Measurements from ENCODE around the gene SLC30A3. TPM values are rescaled to one million over a fixed set of nuclear protein-coding genes. Genes with fewer than 3 reads are reported as not detected.
"Not testable (repeated sequence)": the region's sequence is repeated elsewhere in the genome, so short reads cannot be mapped to it uniquely, and the experiment has no call there.

Gene SLC30A3
- total RNA-seq, 1 donor from 2014 or later, result 9.4 TPM

DNA sequence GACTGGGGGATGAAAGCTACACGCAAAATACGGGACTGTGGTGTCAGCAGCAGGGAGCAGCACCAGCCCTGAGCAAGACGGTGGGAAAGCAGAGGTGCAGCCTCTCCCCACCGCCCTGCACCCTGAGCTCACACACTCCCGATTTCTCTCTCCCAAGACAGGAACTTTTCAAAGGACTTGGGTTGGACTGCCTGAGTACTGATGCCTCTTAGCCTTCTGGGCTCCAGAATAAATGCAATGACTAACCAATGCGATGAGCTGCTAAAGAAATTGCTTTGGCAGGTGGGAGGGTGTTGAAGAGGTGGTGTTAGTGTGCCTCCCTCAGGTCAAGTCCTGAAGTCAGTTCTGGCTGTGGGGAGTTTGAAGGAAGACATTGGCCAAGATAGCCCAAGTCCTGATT lies 29.0 kb upstream of the SLC30A3 start:
- intact Hi-C loops (cut with micrococcal nuclease), result no loop called here
- ATAC-seq (peak; percentile 27), DNase-seq (no peak)

DNA sequence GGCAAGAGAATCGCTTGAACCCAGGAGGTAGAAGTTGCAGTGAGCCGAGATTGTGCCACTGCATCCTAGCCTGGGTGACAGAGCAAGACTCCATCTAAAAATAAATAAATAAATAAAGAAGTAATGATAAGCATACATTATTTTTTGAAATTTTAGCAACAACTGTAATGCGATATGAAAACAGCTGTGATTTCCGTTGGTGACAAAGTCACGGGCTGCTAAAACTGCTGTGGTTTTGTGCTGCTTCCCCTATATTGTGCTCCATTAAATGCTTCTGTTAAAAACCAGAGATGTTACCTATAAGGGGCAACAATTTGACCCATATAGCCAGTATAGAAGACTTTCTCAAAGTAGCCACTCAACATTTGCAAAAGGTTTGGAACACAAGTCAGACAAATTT lies 27.7 kb upstream of the SLC30A3 start:
- intact Hi-C loops (cut with micrococcal nuclease), result no loop called here
- DNase-seq (no peak), ATAC-seq (no peak)

DNA sequence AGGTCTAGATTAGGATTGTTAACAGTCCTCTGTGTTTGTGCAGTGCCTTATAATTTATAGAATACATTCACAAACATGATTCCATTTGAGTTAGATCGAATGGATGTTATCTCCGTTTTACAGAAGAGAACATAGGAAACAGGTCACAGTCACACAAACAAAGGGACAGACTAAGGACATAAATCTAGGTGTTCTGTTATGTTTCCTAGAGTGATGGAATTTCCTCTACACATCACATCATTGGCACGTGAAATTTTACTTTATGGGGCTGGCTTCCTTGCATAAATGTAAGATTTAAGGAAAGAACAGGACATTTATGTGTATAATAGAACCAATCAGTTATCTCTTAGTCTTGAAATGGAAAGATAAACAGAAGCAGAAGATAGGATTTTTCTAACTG lies 25.8 kb upstream of the SLC30A3 start:
- ATAC-seq (no peak), DNase-seq (no peak)
- intact Hi-C loops (cut with micrococcal nuclease), result loop anchor here (10.0 kb wide), 1 partner anchor 194 kb away; no protein-coding TSS in a partner anchor

DNA sequence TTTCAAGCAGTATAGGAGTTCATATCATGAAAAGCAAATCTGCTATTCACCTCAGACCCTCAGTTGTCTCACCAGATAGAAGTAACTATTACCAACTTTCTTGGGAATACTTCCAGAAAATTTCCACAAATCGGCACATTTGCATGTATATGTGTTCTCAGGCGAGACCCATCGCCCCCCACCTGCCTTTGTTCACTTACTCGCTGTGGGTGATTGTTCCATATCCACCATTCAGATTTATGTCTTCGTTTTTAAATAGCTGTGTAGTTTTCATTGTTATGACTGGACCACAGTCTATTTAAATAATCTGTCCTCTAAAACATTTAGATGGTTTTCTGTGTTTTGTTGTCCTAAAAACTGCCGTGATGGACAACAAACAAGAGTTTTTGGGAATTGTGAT lies 22.6 kb upstream of the SLC30A3 start:
- DNase-seq (no peak), ATAC-seq (no peak)
- intact Hi-C loops (cut with micrococcal nuclease), result loop anchor here (10.0 kb wide), 1 partner anchor 191 kb away; no protein-coding TSS in a partner anchor

DNA sequence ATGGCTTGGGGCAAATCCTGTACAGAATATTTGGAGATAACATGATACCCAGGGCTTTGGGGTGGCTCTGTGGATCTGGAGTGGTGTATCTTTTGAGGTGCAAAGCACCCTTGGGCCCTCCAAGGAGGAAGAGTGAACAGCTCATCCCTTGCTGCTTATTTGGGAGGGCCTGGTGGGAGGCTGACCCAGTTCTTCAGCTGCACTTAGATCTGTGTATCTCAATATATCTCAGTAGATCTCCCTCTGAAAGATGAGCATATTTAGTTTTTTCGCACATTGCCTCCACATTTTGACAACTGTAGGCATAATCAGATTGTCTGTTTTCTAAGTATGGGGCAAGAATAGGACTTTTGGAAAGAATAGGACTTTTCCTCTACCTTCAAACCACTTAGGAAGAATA lies 22.1 kb upstream of the SLC30A3 start:
- intact Hi-C loops (cut with micrococcal nuclease), result loop anchor here (10.0 kb wide), 1 partner anchor 190 kb away; no protein-coding TSS in a partner anchor
- DNase-seq (no peak), ATAC-seq (no peak)

DNA sequence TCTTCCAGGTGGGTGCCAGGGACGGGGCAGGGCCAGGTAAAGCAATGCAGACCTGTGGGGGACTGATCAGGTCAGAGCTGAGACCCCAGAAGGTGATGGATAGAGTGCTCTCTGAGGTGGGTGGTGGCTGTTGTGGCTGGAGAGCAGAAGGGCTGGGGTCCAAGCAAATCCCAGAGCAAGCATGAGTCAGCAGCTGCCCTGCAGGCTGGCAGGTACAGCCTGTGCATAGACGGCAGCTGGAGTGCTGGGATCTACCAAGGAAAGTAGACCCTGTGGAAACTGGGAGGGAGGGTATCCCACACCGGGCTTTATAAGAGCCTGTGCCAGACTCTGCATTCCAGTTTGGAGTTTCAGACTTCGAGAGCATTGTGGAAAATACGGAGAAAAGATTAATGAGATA lies 20.0 kb upstream of the SLC30A3 start:
- intact Hi-C loops (cut with micrococcal nuclease), result loop anchor here (10.0 kb wide), 1 partner anchor 188 kb away; no protein-coding TSS in a partner anchor
- DNase-seq (peak; percentile 51), ATAC-seq (peak; percentile 73)

DNA sequence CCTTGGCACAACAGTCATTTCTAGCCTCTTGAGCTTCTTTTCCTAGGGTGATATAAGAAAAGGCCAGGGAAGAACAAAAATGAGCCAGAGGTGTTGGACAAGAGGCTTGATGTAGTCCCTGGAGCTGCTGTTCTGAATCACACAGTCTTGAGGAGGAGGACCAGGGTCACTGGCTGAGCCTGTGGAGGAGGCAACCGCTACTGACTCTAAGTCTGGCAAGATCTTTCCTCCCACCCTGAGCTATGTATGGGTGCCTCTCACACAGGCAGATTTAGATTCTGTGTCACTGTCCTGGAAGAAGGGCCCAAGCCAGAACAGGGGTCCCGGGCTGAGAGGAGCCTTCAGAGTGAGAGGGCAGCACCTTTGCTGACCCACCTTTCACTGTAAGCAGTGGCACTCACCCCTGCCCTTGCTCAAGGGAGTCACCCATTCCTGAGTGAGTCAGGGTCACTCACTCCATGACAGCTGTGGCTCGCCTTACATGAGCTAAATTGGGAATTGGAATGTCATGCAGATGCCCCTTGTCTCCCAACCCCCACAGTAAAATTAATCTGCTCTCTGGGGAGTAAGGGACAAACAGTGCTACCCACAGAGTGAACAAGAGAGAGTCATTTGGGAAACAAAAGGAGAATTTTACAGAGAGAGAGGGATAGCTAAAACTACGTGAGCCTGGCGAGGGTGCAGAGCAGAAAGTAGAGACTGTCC lies 19.2 kb upstream of the SLC30A3 start, which contains the start of gene TRIM54:
TSS of gene TRIM54 (plus strand) at position 575 of the 705 bp plus-strand sequence. CDS start 303 bp downstream, outside the sequence.
- intact Hi-C loops (cut with micrococcal nuclease), result loop anchor here (10.0 kb wide), 1 partner anchor 187 kb away; no protein-coding TSS in a partner anchor
- DNase-seq (peak; percentile 59), ATAC-seq (peak; percentile 87)

DNA sequence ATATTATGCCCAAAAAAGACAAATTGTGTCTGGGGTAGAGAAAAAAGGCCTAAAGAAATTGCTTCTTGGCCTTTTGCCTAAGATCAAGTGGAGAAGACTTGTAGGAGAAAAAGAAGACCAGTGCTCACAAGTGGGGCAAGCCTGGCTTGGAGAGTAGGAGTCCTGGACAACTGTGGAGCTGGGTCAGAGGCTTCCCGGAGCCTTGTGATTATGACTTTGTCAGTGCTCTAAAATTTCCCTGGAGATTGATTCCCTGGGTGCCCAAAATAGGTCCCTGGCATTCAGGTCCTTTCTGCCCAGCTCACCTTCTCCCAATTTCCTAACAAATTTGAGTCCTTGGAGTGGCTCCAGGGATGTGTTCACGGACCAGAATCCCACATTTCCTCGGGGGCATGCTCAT lies 18.6 kb upstream of the SLC30A3 start:
- ATAC-seq, result peak; percentile 52

DNA sequence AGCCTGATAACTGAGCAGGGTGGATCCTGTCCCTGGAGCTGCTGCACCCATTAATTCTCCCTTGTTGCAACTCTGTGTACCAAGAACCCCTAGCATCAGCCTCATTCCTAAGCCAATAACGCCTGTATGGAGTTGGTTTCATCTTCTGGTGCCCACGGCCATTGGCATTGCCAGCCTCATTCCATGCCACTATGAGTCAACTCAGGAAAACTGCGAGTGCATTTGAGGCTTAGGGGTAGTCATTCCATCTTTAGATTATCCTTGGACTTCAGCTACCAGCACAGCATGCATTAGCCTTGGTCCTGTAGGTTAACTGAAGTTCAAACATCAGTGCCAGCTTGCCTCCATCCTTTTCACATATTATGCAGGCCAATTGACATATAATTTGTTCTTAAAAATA lies 18.0 kb upstream of the SLC30A3 start:
- DNase-seq (no peak), ATAC-seq (no peak)
- intact Hi-C loops (cut with micrococcal nuclease), result loop anchor here (10.0 kb wide), 1 partner anchor 186 kb away; no protein-coding TSS in a partner anchor

More for the DNA sequence above, 18.6 kb upstream of the SLC30A3 start:
- DNase-seq, result no peak
- intact Hi-C loops (cut with micrococcal nuclease), result loop anchor here (10.0 kb wide), 1 partner anchor 187 kb away; no protein-coding TSS in a partner anchor

DNA sequence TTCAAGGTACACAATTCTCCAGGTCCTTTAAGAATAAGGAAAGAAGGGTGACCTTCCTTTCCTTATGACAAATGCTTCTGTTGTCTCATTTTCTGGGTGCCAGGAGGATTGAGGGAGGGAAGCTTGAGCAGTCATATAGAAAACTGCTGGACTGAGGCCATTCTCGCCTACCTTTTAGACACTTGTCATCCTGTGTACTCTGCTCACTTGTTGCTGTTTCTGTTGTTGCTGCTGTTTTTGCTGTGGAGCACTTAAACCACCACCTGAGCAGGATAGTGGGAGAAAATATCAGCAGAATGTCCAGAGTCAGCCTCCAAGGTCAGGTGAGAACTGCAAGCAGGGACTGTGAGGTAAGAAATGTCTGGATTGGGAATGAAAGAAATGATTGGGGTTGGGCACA lies 15.2 kb upstream of the SLC30A3 start:
- ATAC-seq (no peak), DNase-seq (no peak)
- intact Hi-C loops (cut with micrococcal nuclease), result no loop called here

DNA sequence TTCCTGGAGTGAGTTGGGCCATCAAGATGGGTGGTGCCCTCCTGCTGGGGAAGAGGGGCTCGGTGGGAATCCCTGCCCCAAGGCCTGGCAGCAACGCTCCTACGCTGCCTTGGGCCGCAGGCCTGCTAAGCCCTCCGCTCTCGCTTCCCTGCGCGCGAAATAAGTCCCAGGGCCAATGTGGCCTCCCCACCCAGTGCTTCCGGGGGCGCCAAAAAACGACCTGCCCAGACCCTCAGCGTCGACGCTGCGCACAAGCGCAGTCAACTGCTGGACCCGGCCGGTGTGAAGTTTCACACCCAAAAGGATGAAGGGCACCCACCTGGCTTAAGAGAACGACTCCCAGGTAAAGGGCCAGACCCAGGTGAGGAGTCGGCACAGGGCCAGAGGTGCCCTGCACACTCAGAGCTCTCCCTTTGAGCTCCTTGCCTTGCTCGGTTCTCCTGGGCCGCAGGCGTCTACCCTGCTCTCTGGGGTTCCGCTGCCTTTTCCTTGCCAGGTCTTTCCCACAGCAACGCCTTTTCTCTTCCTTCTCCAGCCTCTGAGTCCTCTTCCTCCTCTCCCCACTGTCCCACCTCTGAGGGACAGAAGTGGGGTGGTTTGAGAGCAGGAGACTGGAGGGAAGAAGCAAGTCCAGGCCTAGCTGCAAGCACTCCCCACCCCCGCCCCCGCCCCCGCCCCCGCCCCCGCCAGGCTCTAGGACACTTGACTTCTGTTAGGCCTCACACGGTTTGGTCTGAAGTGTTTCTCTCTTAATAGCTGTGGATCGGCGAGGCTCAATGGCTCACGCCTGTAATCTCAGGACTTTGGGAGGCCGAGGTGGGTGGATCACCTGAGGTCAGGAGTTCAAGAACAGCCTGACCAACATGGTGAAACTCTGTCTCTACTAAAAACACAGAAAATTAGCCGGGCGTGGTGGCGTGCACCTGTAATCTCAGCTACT lies 12.6 kb upstream of the SLC30A3 start, which contains the start of gene DNAJC5G:
TSS of gene DNAJC5G (plus strand) at position 223 of the 940 bp plus-strand sequence. CDS start 1,296 bp downstream, outside the sequence.
- ATAC-seq (no peak), DNase-seq (no peak)
- intact Hi-C loops (cut with micrococcal nuclease), result no loop called here

DNA sequence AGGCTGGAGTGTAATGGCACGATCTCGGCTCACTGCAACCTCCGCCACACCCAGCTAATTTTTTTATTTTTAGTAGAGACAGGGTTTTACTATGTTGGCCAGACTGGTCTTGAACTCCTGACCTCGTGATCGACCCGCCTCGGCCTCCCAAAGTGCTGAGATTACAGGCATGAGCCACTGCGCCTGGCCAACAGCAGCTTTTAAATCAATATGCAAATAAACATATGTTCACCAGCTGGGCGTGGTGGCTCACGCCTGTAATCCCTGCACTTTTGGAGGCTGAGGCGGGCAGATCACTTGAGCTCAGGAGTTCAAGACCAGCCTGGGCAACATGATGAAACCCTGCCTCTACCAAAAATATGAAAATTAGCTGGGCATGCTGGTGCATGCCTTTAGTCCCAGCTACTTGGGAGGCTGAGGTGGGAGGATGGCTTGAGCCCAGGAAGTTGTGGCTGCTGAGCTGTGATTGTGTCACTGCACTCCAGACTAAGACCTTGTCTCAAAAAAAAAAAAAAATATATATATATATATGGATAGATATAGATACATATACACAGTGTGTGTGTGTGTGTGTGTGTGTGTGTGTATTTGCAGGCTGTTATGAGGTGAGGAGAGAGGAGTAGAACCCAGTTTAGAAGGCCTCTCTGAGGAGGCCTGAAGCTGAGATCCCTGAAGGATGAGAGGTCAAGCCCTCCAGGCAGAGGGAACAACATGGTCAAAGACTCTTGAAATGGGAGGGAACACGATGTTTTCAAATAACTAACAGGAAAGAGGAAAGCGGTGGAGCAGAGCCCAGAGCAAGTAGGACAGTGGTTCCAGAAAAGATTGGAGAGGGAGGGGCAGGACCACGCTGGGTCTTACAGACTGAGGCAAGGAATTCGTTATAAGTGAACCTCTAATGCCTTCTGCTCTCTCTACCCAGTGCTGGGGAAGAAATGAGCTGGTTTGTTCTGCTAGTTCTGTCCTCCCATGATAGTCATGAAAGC lies 10.0 kb upstream of the SLC30A3 start:
- intact Hi-C loops (cut with micrococcal nuclease); DNase-seq: not testable (repeated sequence)
- ATAC-seq, result peak; percentile 14

DNA sequence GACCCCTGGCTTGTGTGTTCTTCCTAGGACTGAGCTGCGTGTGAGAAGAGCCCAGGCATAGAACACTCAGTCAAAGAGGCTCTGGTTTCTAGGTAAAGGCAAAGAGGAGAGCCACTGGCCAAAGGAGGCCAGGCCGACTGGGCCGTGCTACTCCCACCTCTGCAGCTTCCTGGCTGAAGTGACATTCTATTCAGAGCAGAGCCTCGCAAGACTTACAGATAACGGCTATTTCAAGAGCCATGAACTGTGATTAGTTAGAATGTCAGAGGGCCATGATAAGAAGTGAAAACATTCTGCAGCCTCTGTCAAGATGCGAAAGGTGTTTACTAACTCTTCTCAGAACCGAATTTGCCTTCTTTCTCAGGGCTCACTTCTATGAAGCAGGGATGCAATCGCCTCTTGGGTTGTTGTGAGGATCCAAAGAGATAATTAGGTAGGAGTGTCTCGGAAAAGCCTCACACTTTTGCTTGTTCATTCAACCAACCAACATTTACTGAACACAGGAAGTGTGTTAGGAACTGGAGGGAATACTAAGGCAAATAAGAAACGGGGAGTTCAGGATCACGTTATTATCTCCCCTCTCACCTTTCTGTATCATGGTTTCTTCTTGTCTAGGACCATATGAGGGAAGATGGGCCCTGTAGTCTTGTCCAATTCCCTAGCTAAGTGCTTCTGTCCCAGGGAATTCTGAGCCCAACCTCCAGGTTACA lies 8.9 kb upstream of the SLC30A3 start:
- ATAC-seq, result peak; percentile 92
- intact Hi-C loops (cut with micrococcal nuclease), result no loop called here
- peak; percentile 65 for DNase-seq

DNA sequence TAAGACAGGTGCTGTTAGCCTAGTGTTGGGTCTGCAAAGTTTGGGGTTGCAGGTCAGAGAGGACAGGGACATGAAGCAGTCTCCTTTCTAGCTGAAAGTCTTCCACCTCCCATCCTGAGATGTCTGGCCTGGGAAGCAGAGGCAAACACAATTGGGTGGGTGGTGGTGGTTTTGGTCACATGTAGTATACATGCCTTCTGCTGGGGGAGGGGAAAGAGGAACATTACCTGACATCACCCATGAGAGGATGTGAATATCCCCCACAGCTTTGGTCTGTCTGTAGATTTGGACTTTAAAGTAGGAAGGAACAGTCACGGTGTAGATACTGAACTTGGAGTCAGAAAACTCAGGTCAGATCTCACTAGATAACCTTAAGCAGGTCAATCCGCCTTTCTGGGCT lies 7.8 kb upstream of the SLC30A3 start:
- intact Hi-C loops (cut with micrococcal nuclease), result no loop called here
- no peak for ATAC-seq
- no peak for DNase-seq

DNA sequence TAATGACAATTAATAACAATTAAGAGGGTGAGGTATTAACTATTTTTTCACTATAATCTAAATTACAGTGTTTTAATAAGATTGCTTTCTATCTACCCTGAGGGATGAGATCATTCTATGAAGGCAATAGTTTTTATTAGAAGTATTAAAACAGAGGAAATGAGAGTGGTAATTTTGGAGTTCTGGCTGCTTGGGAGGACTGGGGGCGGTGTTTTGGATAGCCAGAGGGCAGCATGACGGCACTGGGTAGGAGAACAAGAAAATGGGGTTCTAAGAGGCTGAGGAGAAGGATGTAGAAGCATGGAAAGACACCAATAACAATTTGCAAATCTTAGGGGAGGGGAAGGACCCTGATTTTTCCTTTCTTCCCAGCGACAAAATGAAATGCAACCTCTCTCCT lies 7.3 kb upstream of the SLC30A3 start:
- ATAC-seq (no peak), DNase-seq (no peak)
- intact Hi-C loops (cut with micrococcal nuclease), result no loop called here

DNA sequence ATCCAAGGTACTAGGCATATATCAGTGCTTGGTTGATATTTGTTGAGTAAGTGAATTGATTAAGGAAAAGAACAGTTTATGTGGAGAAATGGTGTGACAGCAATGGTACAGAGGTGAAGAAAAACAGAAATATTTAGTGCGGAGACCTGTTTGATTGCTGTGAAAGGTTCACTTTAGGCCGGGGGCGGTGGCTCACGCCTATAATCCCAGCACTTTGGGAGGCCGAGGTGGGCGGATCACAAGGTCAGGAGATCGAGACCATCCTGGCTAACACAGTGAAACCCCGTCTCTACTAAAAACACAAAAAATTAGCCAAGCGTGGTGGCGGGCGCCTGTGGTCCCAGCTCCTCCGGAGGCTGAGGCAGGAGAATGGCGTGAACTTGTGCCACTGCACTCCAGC lies 5.4 kb upstream of the SLC30A3 start:
- DNase-seq; intact Hi-C loops (cut with micrococcal nuclease); ATAC-seq: not testable (repeated sequence)

DNA sequence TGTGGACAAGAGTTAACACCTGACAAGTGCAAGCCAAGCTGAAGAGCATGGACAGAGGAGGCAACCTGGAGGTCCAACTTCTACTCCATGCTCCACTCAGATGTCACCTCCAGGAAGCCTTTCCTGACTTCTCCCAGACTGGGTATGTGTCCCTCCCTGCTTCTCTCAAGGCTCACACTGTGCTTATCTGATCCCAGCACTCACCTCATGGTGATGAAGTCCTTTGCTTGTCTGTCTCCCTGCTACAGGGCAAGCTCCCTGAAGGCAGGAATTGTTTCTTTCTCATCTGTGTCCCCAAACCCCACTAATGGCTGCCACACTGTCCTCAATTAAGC lies 2.7 kb upstream of the SLC30A3 start:
- intact Hi-C loops (cut with micrococcal nuclease), result no loop called here
- no peak for ATAC-seq

More for the DNA sequence above, 2.7 kb upstream of the SLC30A3 start:
- DNase-seq, result no peak

Data from left ventricle myocardium superior (tissue), 1 donor.